NT2/D1 (cell line): Measurements from ENCODE around the gene PLXNC1.

Experiments
- DNase-seq: peaks from one replicate; pipeline ENCODE4 v3.0.0-alpha.2; 2011; ENCODE audit warnings: low read depth, low spot score
- H3K27me3 ChIP-seq: 2 replicates; pipeline ENCODE4 v1.6.0; 2011; ENCODE audit warnings: mild to moderate bottlenecking; ENCODE audit not compliant: insufficient read length, insufficient read depth
- H3K36me3 ChIP-seq: 2 replicates; pipeline ENCODE4 v1.6.1; 2011; ENCODE audit warnings: mild to moderate bottlenecking, low read length, mixed read lengths; ENCODE audit not compliant: insufficient read depth, insufficient read length
- H3K4me1 ChIP-seq: 2 replicates; pipeline ENCODE4 v1.5.1; 2011; ENCODE audit not compliant: insufficient read depth, insufficient read length
- H3K4me3 ChIP-seq: 2 replicates; pipeline ENCODE4 v1.5.1; 2011; ENCODE audit warnings: low read depth; ENCODE audit not compliant: insufficient read length
- H3K9ac ChIP-seq: 2 replicates; pipeline ENCODE4 v1.6.0; 2011; ENCODE audit warnings: low read depth; ENCODE audit not compliant: insufficient read length
- H3K9me3 ChIP-seq: 2 replicates; pipeline ENCODE4 v1.5.1; 2011; ENCODE audit warnings: mild to moderate bottlenecking, low read length; ENCODE audit not compliant: insufficient read depth
- SUZ12 ChIP-seq: IDR thresholded peaks from 2 replicates; pipeline ENCODE4 v1.6.1; 2011; ENCODE audit not compliant: insufficient read length, insufficient read depth; ENCODE audit errors: extremely low read depth
- YY1 ChIP-seq: IDR thresholded peaks from 2 replicates; pipeline ENCODE4 v1.6.1; 2011; ENCODE audit not compliant: insufficient read length, insufficient read depth
- ZNF274 ChIP-seq: IDR thresholded peaks from 2 replicates; pipeline ENCODE4 v1.6.1; 2011; ENCODE audit warnings: mild to moderate bottlenecking, low read depth, low read length

The PLXNC1 gene

GRCh38 chr12:94135896-94136295 lies 12.5 kb upstream of the PLXNC1 start:
- Histone ChIP-seq H3K9me3 (no peaks in the 10 kb centered on the region), H3K4me3 (no peak overlapping the region), H3K9ac (no peak overlapping the region), H3K4me1 (no peaks in the 10 kb centered on the region), H3K36me3 (no peaks in the 10 kb centered on the region), H3K27me3 (no peaks in the 10 kb centered on the region)
- TF ChIP-seq ZNF274, result no peak
- DNase-seq, result no peak

- Histone ChIP-seq H3K36me3 (no peaks in the 10 kb centered on the region), H3K27me3 (no peaks in the 10 kb centered on the region), H3K9ac (no peak overlapping the region), H3K4me1 (no peaks in the 10 kb centered on the region), H3K4me3 (no peak overlapping the region), H3K9me3 (no peaks in the 10 kb centered on the region)
- no peak for DNase-seq
- TF ChIP-seq ZNF274 (no peak), SUZ12 (no peak), YY1 (no peak)
Measured at GRCh38 chr12:94139816-94140215, 8.6 kb upstream of the PLXNC1 start.

GRCh38 chr12:94140556-94140955 lies 7.8 kb upstream of the PLXNC1 start:
- Histone ChIP-seq H3K4me3 (no peak overlapping the region), H3K27me3 (no peaks in the 10 kb centered on the region), H3K9ac (no peak overlapping the region), H3K9me3 (no peaks in the 10 kb centered on the region), H3K36me3 (no peaks in the 10 kb centered on the region), H3K4me1 (no peaks in the 10 kb centered on the region)
- no peak for TF ChIP-seq YY1
- no peak for TF ChIP-seq SUZ12
- TF ChIP-seq ZNF274, result no peak
- DNase-seq, result no peak

GRCh38 chr12:94141004-94141764 lies 7.2 kb upstream of the PLXNC1 start:
- Histone ChIP-seq H3K4me1 (no peaks in the 10 kb centered on the region), H3K9me3 (no peaks in the 10 kb centered on the region), H3K36me3 (no peaks in the 10 kb centered on the region), H3K27me3 (peaks cover 2% of the 10 kb centered on the region), H3K9ac (no peak overlapping the region), H3K4me3 (no peak overlapping the region)
- DNase-seq, result no peak
- TF ChIP-seq ZNF274 (no peak), SUZ12 (no peak), YY1 (no peak)

- H3K4me3 ChIP-seq, result no peak overlapping the region
- no peak overlapping the region for H3K9ac ChIP-seq
- TF ChIP-seq YY1, result no peak
- no peak for TF ChIP-seq ZNF274
- no peak for TF ChIP-seq SUZ12
- no peak for DNase-seq
- no peaks in the 10 kb centered on the region for H3K4me1 ChIP-seq
- H3K27me3 ChIP-seq, result peaks cover 9% of the 10 kb centered on the region
- H3K9me3 ChIP-seq, result no peaks in the 10 kb centered on the region
- H3K36me3 ChIP-seq, result no peaks in the 10 kb centered on the region
Measured at GRCh38 chr12:94141892-94142291, 6.5 kb upstream of the PLXNC1 start.

GRCh38 chr12:94143438-94143837 lies 4.9 kb upstream of the PLXNC1 start:
- H3K4me1 ChIP-seq, result no peaks in the 10 kb centered on the region
- H3K36me3 ChIP-seq, result no peaks in the 10 kb centered on the region
- H3K27me3 ChIP-seq, result peaks cover 22% of the 10 kb centered on the region
- H3K9me3 ChIP-seq, result no peaks in the 10 kb centered on the region
- DNase-seq, result no peak
- H3K4me3 ChIP-seq, result no peak overlapping the region
- H3K9ac ChIP-seq, result no peak overlapping the region
- TF ChIP-seq SUZ12, result no peak
- no peak for TF ChIP-seq YY1
- TF ChIP-seq ZNF274, result no peak

- DNase-seq, result no peak
- TF ChIP-seq YY1 (no peak), ZNF274 (no peak), SUZ12 (no peak)
- no peak overlapping the region for H3K4me3 ChIP-seq
- no peaks in the 10 kb centered on the region for H3K36me3 ChIP-seq
- H3K9ac ChIP-seq, result no peak overlapping the region
- no peaks in the 10 kb centered on the region for H3K4me1 ChIP-seq
- H3K9me3 ChIP-seq, result no peaks in the 10 kb centered on the region
- H3K27me3 ChIP-seq, result peaks cover 23% of the 10 kb centered on the region
Measured at GRCh38 chr12:94143951-94144350, 4.4 kb upstream of the PLXNC1 start.

GRCh38 chr12:94144781-94145180 lies 3.6 kb upstream of the PLXNC1 start:
- Histone ChIP-seq H3K27me3 (peaks cover 31% of the 10 kb centered on the region), H3K9me3 (no peaks in the 10 kb centered on the region), H3K9ac (no peak overlapping the region), H3K4me1 (no peaks in the 10 kb centered on the region), H3K36me3 (no peaks in the 10 kb centered on the region), H3K4me3 (no peak overlapping the region)
- TF ChIP-seq ZNF274 (no peak), YY1 (no peak), SUZ12 (no peak)
- DNase-seq, result no peak
